GM21786 (cell line): ENCODE data around the gene FBXO30.
A peak's percentile ranks its signal among the peaks of the same experiment; 100 is the strongest.

Experiments used
- ATAC-seq: cut with Tn5 transposase; IDR thresholded peaks from one replicate; pipeline ENCODE4 v1.9.1; 2021; ENCODE audit not compliant: unreplicated experiment

The FBXO30 gene, protein sequence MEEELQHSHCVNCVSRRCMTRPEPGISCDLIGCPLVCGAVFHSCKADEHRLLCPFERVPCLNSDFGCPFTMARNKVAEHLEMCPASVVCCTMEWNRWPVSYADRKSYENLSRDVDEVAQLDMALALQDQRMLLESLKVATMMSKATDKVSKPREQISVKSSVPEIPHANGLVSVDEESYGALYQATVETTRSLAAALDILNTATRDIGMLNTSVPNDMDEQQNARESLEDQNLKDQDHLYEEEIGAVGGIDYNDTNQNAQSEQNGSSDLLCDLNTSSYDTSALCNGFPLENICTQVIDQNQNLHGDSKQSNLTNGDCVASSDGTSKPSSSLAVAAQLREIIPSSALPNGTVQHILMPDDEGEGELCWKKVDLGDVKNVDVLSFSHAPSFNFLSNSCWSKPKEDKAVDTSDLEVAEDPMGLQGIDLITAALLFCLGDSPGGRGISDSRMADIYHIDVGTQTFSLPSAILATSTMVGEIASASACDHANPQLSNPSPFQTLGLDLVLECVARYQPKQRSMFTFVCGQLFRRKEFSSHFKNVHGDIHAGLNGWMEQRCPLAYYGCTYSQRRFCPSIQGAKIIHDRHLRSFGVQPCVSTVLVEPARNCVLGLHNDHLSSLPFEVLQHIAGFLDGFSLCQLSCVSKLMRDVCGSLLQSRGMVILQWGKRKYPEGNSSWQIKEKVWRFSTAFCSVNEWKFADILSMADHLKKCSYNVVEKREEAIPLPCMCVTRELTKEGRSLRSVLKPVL

DNA sequence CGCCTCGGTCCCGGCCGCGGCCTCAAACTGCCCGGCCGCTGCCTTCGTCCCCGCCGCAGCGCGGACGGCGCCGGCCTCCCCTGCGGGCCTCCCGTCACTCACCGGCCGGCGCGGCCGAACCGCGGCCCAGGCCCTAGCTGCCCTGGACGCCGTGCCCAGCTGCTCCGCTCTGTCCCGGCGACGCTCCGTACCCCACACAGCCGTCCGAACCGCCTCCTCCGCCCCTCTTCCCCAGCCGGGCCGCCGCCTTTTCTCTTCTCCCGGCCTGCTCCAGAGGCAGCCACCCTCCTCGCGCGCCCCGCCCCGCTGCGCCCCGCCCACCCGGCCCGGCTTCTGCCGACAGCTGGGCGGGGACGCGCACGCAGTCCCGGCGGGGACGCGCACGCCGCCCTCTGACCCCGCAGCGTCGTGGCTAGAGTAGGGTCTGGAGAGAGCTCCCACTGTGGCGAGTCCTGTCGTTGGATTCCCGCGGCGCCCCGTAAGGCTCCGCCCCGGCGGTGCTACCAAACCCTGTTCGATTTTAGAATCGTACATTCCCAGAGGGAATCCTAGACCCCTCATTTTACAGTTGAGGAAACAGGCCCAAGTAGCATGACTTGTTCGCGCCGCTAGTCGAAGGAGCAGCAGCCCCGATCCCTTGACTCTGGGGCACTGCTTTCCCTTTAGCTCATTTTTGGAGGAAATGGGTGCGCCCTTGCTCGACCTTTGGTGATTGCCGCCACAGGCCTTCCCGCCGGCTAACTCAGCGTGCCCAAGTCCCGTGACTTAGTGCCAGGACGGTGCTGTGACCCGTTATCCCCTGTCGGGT lies at the start of gene FBXO30:
FBXO30 (minus strand) TSS at position 295 of the 808 bp plus-strand sequence. CDS start 8,390 bp downstream, outside the sequence.
- ATAC-seq: peak; percentile 57

DNA sequence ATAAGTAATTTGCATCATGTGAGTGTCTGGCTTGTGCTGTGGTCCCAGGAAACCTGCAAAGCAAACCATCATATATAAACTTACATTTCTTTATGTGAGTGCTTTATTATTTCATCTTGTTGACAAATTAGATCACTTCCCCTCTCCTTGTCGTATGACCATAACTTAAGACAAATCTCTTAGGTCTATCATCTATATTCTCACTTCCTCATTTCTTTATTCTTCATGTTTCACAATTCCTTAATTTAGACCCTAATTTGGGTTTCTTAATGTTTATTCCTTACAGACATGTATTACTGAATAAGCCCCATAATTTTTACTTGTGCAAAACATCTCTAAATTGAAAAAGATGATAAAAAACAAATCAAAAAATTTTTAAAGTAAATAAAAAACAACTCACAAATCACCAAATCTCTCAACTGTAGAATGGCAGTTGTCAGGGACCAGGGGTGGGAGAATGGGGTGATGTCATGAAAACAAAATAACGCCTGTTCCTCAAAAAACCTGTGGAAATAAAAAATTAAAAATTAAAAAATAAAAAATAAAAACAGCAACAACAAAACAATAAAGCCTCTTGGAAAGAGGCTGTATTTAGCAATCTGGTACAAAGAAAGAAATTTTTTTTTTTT lies 49.5 kb upstream of the FBXO30 start:
- peak; percentile 34 for ATAC-seq

DNA sequence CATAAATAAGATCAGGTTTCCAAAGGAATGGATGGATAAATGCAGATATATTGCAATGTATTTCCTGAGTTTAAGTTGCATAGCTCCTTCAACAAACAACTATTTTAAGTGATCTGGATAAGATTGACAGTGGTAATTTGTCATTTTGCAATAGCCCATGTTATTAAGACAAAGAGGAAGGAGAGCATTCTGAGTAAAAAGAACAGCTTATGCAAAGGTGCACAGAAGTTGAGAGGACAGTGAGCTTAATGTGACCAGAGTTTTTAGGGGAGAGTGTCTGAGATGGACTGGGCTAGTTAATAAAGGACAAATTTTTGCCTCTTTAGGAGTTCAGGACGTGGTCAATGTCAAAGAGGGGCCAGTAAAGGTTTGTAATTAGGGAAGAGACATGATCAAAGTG lies 48.8 kb upstream of the FBXO30 start:
- ATAC-seq: no peak

DNA sequence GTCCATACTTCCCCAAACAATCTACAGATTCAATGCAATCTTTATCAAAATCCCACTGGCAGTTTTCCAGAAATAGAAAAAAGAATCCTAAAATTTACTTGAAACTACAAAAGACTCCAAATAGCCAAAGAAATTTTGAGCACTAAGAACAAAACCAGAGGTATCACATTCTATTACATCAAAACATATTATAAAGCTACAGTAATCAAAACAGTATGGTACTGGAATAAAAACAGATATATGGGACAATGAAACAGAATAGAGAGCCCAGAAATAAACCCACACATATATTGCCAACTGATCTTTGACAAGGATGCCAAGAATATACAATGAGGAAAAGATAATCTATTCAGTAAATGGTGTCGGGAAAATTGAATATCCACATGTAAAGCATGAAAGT lies 46.0 kb upstream of the FBXO30 start:
- no peak for ATAC-seq

DNA sequence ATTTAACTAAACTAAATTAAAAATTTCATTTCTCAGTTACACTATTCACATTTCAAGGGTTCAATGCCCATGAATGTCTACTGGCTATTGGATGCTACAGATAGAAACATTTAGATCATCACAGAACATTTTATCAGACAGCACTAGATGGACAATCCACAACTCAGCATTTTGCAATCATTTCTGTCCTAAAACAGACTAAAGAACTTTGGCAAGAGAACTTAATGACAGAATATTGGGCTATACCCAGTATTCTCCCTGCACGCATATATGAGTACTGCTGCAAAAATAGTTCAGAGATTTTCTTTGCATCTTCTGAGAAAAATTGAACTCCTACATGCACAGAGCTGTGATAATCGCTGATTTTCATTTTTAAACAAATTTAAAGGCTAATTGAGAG lies 36.1 kb upstream of the FBXO30 start:
- ATAC-seq: no peak

DNA sequence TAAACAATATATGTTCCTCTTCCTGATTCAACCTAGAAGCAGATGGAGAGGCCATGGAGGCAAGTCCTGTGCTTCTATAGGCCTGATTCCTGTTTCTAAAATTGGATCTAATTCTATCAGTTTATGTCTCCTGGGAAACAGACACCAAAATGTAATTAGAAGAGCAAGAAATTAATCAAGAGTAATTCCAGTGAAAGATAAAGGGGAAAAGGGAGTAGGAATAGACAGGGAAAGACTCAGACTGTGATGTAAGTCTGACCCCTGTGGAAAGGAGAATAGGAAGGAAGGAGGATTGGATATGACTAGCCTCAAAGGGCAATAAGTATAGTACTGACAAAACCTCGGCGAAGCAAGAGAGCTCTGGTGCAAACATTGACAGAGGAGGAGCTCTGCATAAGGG lies 33.9 kb upstream of the FBXO30 start:
- ATAC-seq: no peak

DNA sequence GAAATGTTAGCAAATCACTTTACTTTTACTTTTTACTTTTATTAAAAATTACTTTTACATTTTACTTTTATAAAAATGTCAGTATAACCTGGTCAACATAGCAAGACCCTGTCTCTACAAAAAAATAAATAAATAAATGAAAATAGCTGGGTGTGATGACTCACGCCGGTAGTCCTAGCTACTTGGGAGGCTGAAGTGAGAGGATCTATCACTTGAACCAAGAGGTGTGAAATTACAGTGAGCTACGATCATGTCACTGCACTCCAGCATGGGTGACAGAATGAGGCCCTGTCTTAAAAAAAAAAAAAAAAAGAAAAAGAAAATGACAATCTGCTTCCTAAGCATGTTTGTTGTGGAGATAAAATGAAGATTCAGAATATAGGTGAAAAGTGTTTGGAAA lies 31.0 kb upstream of the FBXO30 start:
- no peak for ATAC-seq

DNA sequence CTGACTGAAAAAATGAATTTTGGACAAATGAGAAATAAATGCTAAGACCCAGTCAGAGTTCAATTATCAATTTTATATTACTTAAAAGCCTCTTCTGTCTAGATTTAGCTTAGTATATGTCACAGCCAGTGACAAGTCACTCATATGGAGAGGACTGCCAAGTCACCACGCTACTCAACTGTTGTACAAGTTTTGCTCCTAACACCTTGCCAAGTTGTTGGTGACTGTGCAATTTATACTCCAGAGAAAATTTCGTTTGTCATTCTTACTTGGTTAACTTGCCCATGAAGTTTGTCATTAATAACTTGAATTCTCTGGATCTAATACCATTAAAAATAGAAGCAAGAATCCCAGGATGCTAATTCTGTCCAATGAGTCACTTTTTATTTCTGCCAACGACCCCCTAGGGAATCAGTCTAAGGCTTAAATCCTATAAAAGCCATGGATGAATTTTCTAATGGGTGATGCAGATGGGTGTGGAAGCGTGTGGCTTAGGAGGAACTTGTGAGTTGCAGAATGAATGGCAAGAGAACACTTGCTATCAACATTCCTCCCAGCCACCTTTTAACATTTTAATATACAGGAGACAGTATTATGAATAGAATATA lies 30.4 kb upstream of the FBXO30 start:
- no peak for ATAC-seq

DNA sequence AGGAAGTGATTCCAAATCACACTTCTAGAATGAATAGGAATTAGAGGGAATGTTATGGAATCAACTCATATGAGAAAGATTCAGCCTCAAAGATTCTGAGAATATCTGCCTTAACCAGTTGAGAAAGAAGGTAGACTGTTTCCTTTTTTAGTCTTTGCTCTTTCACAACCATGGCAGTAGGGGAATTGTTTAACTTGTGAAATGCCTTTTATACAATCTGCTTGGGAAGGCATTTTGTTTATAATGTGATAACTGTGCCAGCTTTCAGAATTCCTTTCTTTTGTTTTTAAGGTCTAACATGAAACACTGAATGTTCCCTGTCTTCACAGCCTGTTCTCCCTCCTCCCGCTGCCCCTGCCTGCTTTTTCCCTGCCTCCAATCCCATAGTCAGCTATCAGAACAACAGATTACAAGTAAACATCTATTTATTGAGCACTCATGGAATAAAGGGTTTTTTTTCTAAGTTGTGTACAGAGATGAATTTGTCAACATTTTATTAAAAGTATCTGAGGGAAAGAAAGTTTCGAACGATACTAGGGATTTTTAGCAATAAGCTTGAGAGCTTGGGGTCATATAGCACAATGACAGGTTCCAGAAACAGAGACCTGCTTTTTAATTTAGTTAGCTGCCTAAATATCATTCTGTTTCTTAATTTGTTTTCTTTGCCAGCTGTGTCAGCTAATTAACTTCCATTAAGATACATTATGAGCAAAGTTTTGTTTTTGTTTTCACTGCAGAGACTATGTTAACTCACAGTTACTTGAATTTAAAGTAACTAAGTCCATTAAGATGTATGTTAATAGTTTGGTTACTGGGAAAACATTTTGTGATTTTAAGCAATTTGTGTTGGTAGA lies 28.3 kb upstream of the FBXO30 start:
- ATAC-seq: no peak

DNA sequence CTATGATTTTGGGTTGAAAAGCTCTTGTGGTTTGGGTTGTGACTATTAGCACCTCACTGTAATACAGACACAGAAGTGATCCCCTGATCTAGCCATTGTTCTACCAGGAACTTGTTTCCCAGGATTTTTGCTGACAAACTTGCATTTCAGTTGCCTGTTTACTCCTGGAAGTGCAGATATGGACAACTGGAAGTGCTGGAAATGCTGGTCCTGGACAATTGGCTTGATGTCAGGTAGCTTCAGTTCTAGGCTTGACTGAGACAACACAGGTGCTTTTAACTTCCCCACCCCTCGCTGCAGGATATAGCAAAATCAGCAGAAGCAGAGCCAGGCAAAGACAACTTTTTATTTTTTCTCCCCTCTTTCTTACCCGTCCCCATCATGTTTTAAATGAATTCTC lies 27.1 kb upstream of the FBXO30 start:
- ATAC-seq: no peak

DNA sequence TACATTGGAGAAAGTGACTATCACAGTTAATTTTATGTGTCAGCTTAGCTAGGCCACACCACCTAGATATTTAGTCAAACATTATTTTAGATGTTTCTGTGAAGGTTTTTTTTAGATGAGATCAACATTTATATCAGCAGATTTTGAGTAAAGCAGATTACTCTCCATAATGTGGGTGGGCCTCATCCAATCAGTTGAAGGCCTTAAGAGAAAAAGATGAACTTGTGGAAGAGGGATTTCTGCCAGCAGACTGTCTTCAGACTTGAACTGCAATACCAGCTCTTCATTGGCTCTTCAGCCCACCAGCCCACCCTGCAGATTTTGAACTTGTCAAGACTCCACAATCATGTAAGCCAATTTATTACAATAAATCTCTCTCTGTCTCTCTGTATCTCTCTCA lies 25.1 kb upstream of the FBXO30 start:
- no peak for ATAC-seq

DNA sequence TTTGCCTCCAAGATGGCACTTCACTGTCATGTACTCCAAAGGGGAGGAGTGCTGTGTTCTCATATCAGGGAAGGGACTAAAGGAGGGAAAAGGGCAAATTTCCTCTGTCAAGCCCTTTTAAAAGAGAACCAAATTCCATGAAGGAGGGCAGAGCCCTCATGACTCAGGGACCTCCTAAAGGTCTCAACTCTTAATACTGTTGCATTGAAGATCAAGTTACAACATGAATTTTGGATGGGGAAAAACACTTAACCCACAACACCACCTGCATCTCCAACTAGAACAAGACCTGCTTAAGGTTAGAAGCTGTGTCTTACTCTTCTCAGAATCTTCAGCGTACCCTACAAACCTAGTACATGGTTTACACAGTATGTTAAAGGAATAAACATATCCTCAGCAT lies 23.7 kb upstream of the FBXO30 start:
- ATAC-seq: no peak

DNA sequence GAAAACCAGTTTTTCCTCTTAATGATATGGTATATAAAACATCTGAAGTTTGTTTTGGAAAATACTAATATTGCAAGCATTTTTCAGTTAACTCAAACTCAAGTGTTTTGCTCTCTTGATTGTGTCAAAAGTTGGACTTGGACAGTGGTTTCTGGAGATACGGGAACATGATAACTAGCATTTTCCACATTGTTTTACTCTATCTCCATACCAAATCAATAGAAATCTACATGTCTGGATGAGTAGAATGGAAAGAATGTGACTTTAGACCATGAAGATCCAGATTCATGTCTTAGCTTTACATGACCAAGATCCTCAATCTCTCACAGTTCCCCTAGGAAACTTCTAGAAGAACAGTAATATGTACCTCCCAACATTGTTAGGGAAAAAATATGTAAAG lies 22.2 kb upstream of the FBXO30 start:
- ATAC-seq: no peak

DNA sequence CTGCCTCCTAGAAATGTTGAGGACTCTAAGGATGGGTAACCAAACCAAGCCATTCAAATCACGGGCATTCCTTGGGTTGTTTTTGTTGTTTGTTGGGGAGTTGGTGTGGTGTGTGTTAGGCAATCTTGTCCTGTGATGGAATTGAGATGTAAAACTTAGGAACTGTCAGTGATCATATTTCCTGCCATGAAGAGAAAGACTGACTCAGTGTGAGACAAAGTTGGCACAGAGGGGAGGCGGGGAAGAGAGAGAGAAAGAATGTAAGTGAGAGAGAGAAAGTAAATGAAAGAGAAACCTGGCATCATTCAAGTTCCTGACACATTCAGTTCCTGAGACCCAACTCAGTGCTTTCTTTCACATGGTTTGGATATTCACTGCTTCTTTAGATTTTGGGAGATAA lies 21.6 kb upstream of the FBXO30 start:
- ATAC-seq: no peak

DNA sequence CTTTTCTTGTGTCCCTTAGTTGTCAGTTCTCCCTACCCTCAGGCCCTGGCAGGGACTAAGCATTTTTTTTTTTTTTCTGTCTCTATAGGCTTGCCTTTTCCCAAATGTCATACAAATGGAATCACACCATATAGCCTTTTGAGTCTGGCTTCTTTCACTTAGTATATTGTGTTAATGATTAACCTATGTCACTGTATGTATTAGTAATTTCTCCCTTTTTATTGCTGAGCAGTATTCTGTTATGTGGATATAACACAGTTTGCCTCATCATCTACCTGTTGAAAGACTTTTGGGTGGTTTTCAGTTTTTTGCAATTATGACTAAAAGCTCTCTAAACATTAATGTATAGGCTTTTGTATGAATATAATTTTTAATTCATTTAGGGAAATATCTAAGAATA lies 16.0 kb upstream of the FBXO30 start:
- no peak for ATAC-seq

DNA sequence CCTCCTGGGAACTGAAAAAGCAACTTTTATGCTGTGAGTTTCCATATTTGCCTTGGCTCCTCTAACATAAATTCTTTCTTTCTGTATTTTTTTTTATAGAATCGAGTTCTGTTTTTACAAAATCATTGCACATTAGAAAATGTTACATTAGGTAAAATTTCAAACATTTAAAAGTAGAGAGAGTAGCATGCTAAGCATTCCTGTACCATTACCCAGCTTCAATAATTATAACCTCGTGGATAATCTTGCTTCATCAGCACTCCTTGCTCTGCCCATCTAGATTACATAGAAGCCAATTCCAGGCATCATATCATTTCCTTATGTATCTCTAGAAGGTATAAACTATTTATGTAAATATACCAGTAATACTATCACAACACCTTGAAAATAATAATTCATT lies 15.4 kb upstream of the FBXO30 start:
- no peak for ATAC-seq

DNA sequence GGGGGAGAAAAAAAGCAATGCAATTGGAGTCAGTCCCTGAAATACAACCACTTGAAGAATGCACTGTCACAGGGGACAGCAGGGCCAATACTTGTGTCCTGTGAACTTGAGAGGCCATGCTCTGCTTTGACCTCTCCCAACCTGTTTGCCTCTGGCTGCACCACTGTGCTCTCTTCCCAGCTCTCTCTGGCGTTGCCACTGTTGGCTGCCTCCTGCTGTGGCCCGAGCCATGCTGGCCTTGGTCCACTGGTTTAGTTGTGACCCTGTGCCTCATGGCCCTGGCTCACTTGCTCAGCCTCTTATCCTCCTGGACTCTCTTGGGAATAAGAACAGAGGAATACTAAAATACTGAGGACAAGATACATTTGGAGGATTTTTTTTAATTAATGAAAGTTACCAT lies 14.5 kb upstream of the FBXO30 start:
- no peak for ATAC-seq

DNA sequence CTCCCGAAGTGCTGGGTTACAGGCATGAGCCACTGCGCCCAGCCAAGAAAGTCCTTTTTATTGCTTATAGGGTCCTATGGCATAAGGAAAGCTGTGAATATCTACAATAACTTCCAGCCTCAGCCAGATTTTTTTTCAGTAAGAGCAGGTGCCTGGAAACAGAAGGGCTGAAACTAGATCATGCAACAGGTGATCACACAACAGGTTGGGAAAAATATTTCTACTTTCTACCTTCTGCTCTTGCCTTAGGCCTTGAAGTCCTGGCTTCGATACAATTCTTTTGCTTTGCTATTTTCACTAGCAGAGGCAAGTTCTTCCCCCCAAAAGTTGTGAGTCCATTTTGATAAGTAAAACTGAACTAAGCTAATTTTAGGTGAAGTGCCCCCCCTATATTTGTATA lies 9.7 kb upstream of the FBXO30 start:
- no peak for ATAC-seq

DNA sequence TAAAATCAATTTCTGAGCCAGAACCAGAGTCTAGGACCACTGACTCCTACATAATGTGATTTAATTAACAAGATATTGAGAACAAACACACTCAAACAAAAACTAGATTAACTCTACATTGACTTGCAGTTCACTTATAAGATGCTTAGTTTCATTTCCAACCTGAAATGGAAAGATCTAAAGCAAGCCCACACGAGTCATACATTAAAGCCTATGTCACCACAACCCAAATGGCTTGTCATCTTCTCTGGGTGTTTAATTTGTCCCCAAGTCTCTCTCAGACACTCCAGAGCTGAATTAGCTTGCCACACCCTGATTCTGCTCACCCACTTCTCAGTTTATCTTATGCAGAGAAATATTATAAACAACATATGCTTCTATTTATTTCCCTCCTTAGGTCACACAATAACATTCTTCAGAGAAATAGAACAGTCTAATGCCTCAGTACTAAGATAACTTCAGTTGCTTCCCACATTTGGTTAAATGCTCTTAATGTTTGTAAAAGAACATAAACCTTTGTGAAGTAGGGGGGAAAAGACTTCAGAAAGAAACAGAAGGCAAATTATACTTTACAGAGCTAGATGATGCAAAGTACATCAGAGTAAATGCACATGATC lies 8.8 kb upstream of the FBXO30 start:
- ATAC-seq: no peak
